A549 (cell line): ENCODE measurements around the gene PRKN. TPM values are rescaled to one million over a fixed set of nuclear protein-coding genes. Genes with fewer than 3 reads are reported as not detected.
A peak's percentile ranks its signal among the peaks of the same experiment; 100 is the strongest.

Experiments used
- ATAC-seq, 2 experiments: fragments of 200-7000 bp in 1 of 2; fragments of >200 bp in 1 of 2; cut with Nextera tagmentation in 1 of 2; cut with Tn5 transposase in 1 of 2; 3 replicates each; pipeline versions ENCODE4 v1.8.0 to v1.9.1; 2018 to 2020; ENCODE audit warnings: mild to moderate bottlenecking in 1 of 2, moderate library complexity in 1 of 2
- CTCF ChIA-PET: fragments of 300-600 bp; sonication (Branson Sonifier 250); formaldehyde crosslinking; extraction: SDS; loops from one replicate; lab custom pipeline; 2021; ENCODE audit warnings: antibody characterized with exemption, inconsistent platforms; lab: Yijun Ruan, JAX
- POLR2A ChIA-PET: fragments of 350-600 bp; formaldehyde crosslinking; extraction: SDS; loops from one replicate; lab custom pipeline; 2021; ENCODE audit warnings: antibody characterized with exemption, inconsistent platforms; lab: Yijun Ruan, JAX
- DNase-seq, 2 experiments: peaks; one replicate each; pipeline versions ENCODE4 v3.0.0 to v3.0.0-alpha.2; 2011 to 2016; ENCODE audit warnings: low read depth in 1 of 2, low spot score in 1 of 2
- FAIRE-seq: peaks from 2 replicates; lab custom pipeline; 2011; peaks lifted over from hg19 to GRCh38; lab: Jason Lieb, UNC
- H3K27ac ChIP-seq, 2 experiments: fragments of >200 bp; sonication (Bioruptor Twin); formaldehyde crosslinking; 3 replicates each; pipeline ENCODE4 v1.5.1; 2016 to 2017
- H3K4me1 ChIP-seq: fragments of >200 bp; sonication (Bioruptor Twin); formaldehyde crosslinking; 3 replicates; pipeline ENCODE4 v1.6.1; 2016
- H3K4me2 ChIP-seq: fragments of >200 bp; sonication (Bioruptor Twin); formaldehyde crosslinking; 3 replicates; pipeline ENCODE4 v1.6.1; 2016
- H3K4me3 ChIP-seq: fragments of >200 bp; sonication (Bioruptor Twin); formaldehyde crosslinking; 3 replicates; pipeline ENCODE4 v1.5.1; 2016
- H3K9me3 ChIP-seq: fragments of >200 bp; sonication (Bioruptor Twin); formaldehyde crosslinking; 3 replicates; pipeline ENCODE4 v1.6.1; 2016
- BHLHE40 ChIP-seq: IDR thresholded peaks from 2 replicates; pipeline ENCODE4 v1.6.1; 2012; ENCODE audit warnings: low read depth, low read length, inconsistent platforms
- CBX2 ChIP-seq: fragments of 200-600 bp; sonication (generic); IDR thresholded peaks from 2 replicates; pipeline ENCODE4 v1.6.1; 2016; ENCODE audit warnings: low read depth, mild to moderate bottlenecking, borderline replicate concordance
- CHD4 ChIP-seq: fragments of 200-600 bp; sonication (generic); IDR thresholded peaks from 2 replicates; pipeline ENCODE4 v1.6.1; 2016; ENCODE audit warnings: antibody characterized with exemption, mild to moderate bottlenecking, borderline replicate concordance
- EP300 ChIP-seq, 2 experiments: fragments of >200 bp; sonication (Bioruptor Twin); formaldehyde crosslinking; IDR thresholded peaks; 2 replicates in 1 of 2; 3 replicates in 1 of 2; pipeline ENCODE4 v1.6.1; 2016 to 2017
- FOXS1 ChIP-seq: fragments of 250-450 bp; sonication (Bioruptor Pico); IDR thresholded peaks from 2 replicates; pipeline ENCODE4 v1.5.0; 2020; ENCODE audit warnings: mild to moderate bottlenecking, moderate library complexity
- HOXB13 ChIP-seq: fragments of 250-450 bp; sonication (Bioruptor Pico); IDR thresholded peaks from 2 replicates; pipeline ENCODE4 v1.5.0; 2020; ENCODE audit warnings: low read depth, mild to moderate bottlenecking, moderate library complexity
- HOXB5 ChIP-seq: fragments of 250-450 bp; sonication (Bioruptor Pico); IDR thresholded peaks from 2 replicates; pipeline ENCODE4 v1.5.0; 2020; ENCODE audit warnings: mild to moderate bottlenecking, moderate library complexity
- JUN ChIP-seq, 2 experiments: fragments of >200 bp; sonication (Bioruptor Twin); formaldehyde crosslinking; IDR thresholded peaks; 2 replicates in 1 of 2; 3 replicates in 1 of 2; pipeline ENCODE4 v1.6.1; 2016 to 2017
- JUNB ChIP-seq: fragments of >200 bp; sonication (Bioruptor Twin); formaldehyde crosslinking; IDR thresholded peaks from 2 replicates; pipeline ENCODE4 v1.6.1; 2016
- MAFK ChIP-seq: fragments of 450-650 bp; IDR thresholded peaks from 2 replicates; pipeline ENCODE4 v1.6.1; 2014; ENCODE audit not compliant: partially characterized antibody
- MAZ ChIP-seq: fragments of 150-350 bp; IDR thresholded peaks from 2 replicates; pipeline ENCODE4 v1.6.1; 2014; ENCODE audit warnings: antibody characterized with exemption, low read depth, low read length, borderline replicate concordance
- NPAS2 ChIP-seq: fragments of 250-450 bp; sonication (Bioruptor Pico); IDR thresholded peaks from 2 replicates; pipeline ENCODE4 v1.8.0; 2022; ENCODE audit warnings: mild to moderate bottlenecking, moderate library complexity, borderline replicate concordance
- POLR2AphosphoS2 ChIP-seq: conservative IDR thresholded peaks from 2 replicates; pipeline ENCODE4 v1.6.1; 2012; ENCODE audit warnings: low read length, improper control_type of control experiment, inconsistent platforms
- REST ChIP-seq: fragments of 200-600 bp; sonication (generic); IDR thresholded peaks from 2 replicates; pipeline ENCODE4 v1.6.1; 2016; ENCODE audit warnings: antibody characterized with exemption, mild to moderate bottlenecking, moderate library complexity
- RNF2 ChIP-seq: fragments of 200-600 bp; sonication (generic); IDR thresholded peaks from 2 replicates; pipeline ENCODE4 v1.6.1; 2016; ENCODE audit warnings: low read depth, mild to moderate bottlenecking, antibody characterized with exemption, moderate library complexity, borderline replicate concordance
- SMC3 ChIP-seq: fragments of >200 bp; sonication (Bioruptor Twin); formaldehyde crosslinking; IDR thresholded peaks from 3 replicates; pipeline ENCODE4 v1.6.1; 2018; ENCODE audit warnings: inconsistent platforms
- SREBF2 ChIP-seq: fragments of 450-650 bp; IDR thresholded peaks from 2 replicates; pipeline ENCODE4 v1.6.1; 2014; ENCODE audit warnings: mild to moderate bottlenecking, moderate library complexity
- ZFP36 ChIP-seq: fragments of 450-650 bp; IDR thresholded peaks from 2 replicates; pipeline ENCODE4 v1.6.1; 2014; ENCODE audit warnings: borderline replicate concordance; ENCODE audit not compliant: partially characterized antibody
- ZSCAN20 ChIP-seq: fragments of 250-450 bp; sonication (Bioruptor Pico); IDR thresholded peaks from 2 replicates; pipeline ENCODE4 v1.8.0; 2022; ENCODE audit warnings: mild to moderate bottlenecking, moderate library complexity
- WGBS: methylation state at CpG from one replicate; pipeline ENCODE4 v1.1.6; 2017; ENCODE audit errors: missing lambda C conversion rate; 5-methylcytosine and 5-hydroxymethylcytosine counted together
- polyA plus RNA-seq, 4 experiments: library from polyadenylated mRNA; depleted of rRNA in 3 of 4; stranded (reverse); fragments of >200 nt; fragmentation: RNase III in 1 of 4; extraction: RNeasy Plus Mini Kit Qiagen cat#74134 plus additional on column Dnase treatment in 1 of 4; gene quantifications; 2 replicates in 3 of 4; 3 replicates in 1 of 4; pipeline ENCODE4 v1.2.3, GENCODE V29; 2011 to 2017
- TF ChIP-seq, protein P1 (sequence below): fragments of >200 bp; sonication (Bioruptor Twin); formaldehyde crosslinking; IDR thresholded peaks from 3 replicates; pipeline ENCODE4 v1.5.1; 2016
- TF ChIP-seq, protein P2 (sequence below): fragments of 150-350 bp; IDR thresholded peaks from 2 replicates; pipeline ENCODE4 v1.6.1; 2014; ENCODE audit warnings: low read depth, mild to moderate bottlenecking, low read length

Gene PRKN
- polyA plus RNA-seq, 2 of the 4 experiments (the other 2 are of a cell fraction), result 0.36 to 0.39 TPM

DNA sequence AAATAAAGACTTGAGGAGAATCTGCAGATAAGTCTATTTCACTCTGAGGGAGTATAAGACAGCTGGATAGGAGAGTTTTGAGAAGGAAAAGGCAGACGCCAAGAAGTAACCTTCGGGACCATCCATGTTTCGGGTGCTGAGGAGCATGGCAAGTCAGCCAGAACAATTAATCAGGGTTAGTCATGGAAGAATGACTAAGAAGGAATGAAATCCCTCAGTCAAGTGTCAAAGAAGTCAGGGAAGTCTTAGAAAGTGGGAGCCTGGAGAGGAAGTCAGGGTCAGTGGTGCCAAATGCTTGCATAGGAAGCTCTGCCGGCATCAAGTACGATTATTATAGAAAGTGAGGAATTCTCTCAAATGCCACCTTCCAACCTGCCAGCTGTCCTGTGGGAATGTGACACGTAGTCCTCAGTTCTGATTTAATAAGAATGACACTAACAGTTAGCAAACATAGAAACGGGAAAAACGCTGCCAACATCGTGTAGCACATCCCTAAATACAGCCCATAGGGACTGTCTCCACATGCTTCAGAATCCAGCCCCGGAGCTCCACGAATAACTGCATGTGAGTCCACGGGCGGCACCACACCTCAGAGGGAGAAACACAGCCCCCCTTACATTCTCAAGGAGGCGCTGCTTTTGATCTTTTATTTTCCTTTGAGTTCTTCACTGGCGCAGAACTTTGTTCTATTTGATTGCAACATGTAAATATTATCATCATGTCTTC, 602.7 kb downstream of the PRKN start:
- H3K4me3 ChIP-seq, result no peak overlapping the region
- H3K9me3 ChIP-seq, result no peaks in the 10 kb centered on the region
- POLR2A ChIA-PET, result no interaction called here
- CTCF ChIA-PET, result interaction anchor here (0.6 to 1.2 kb wide), 3 partner anchors 16 to 734 kb away, joined by 3 read pairs; no protein-coding TSS in a partner anchor
- H3K4me2 ChIP-seq, result no peak overlapping the region
- no peak overlapping the region for H3K27ac ChIP-seq
- DNase-seq (no peak), FAIRE-seq (no peak), ATAC-seq (no peak)
- TF ChIP-seq REST (no peak), RNF2 (no peak), CBX2 (no peak), JUN (IDR thresholded peaks at IDR 0.05) (no peak), JUNB (no peak), NPAS2 (CRISPR knock-in tag) (no peak), SREBF2 (no peak)
- TF ChIP-seq, protein P1, sequence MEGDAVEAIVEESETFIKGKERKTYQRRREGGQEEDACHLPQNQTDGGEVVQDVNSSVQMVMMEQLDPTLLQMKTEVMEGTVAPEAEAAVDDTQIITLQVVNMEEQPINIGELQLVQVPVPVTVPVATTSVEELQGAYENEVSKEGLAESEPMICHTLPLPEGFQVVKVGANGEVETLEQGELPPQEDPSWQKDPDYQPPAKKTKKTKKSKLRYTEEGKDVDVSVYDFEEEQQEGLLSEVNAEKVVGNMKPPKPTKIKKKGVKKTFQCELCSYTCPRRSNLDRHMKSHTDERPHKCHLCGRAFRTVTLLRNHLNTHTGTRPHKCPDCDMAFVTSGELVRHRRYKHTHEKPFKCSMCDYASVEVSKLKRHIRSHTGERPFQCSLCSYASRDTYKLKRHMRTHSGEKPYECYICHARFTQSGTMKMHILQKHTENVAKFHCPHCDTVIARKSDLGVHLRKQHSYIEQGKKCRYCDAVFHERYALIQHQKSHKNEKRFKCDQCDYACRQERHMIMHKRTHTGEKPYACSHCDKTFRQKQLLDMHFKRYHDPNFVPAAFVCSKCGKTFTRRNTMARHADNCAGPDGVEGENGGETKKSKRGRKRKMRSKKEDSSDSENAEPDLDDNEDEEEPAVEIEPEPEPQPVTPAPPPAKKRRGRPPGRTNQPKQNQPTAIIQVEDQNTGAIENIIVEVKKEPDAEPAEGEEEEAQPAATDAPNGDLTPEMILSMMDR, result no peak
- WGBS, result 48% methylated on average over 15 of the region's 15 CpGs
- no peaks in the 10 kb centered on the region for H3K4me1 ChIP-seq

DNA sequence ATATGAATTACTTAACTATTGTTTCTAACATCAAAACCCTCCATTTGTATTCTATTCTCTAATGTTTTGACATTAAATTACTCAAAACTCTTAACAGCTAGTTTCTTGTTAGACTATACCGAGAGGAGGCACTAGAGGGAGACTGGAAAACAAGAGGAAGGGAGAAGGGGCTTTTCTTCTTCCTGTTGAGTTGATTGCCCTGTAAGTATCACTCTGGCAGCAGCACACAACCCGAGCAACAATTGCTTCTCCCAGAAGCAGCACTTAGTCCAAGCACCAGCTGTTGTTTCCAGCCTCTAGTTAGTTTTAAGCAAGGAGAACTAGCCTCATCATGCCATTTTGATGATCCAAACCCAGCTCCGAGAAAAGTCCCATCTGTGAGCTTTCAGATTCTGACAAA, 603.8 kb downstream of the PRKN start:
- DNase-seq (peak; percentile 2 to 9), ATAC-seq (0 out of 6 replicates have a peak, but pooled peaks of 1 of the 2 experiments have one; percentile 43), FAIRE-seq (no peak)
- POLR2A ChIA-PET, result no interaction called here
- no peak overlapping the region for H3K4me2 ChIP-seq
- H3K4me1 ChIP-seq, result no peaks in the 10 kb centered on the region
- no peak overlapping the region for H3K4me3 ChIP-seq
- WGBS, result 48% methylated on average over 3 of the region's 3 CpGs
- CTCF ChIA-PET, result interaction anchor here (0.6 to 1.1 kb wide), 2 partner anchors 15 to 121 kb away, joined by 3 to 4 read pairs; no protein-coding TSS in a partner anchor
- no peak overlapping the region for H3K27ac ChIP-seq
- TF ChIP-seq FOXS1 (CRISPR knock-in tag), result no peak
- TF ChIP-seq, protein P1, result 0 out of 3 replicates have a peak, but pooled peaks have one; percentile 7
- H3K9me3 ChIP-seq, result no peaks in the 10 kb centered on the region

- no peak for TF ChIP-seq ZSCAN20 (CRISPR knock-in tag)
- no peak for TF ChIP-seq MAZ
- no peak for TF ChIP-seq CBX2
- no peak for TF ChIP-seq SMC3
- no peak for TF ChIP-seq ZFP36
- no peak for TF ChIP-seq JUN (IDR thresholded peaks at IDR 0.05)
- TF ChIP-seq POLR2AphosphoS2, result no peak
- TF ChIP-seq SREBF2, result no peak
- TF ChIP-seq HOXB13 (CRISPR knock-in tag), result no peak
- TF ChIP-seq MAFK, result no peak
- no peak for TF ChIP-seq NPAS2 (CRISPR knock-in tag)
- TF ChIP-seq BHLHE40, result no peak
- TF ChIP-seq CHD4, result no peak
- TF ChIP-seq HOXB5 (CRISPR knock-in tag), result no peak
- TF ChIP-seq, protein P2, sequence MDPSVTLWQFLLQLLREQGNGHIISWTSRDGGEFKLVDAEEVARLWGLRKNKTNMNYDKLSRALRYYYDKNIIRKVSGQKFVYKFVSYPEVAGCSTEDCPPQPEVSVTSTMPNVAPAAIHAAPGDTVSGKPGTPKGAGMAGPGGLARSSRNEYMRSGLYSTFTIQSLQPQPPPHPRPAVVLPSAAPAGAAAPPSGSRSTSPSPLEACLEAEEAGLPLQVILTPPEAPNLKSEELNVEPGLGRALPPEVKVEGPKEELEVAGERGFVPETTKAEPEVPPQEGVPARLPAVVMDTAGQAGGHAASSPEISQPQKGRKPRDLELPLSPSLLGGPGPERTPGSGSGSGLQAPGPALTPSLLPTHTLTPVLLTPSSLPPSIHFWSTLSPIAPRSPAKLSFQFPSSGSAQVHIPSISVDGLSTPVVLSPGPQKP, result no peak
- TF ChIP-seq EP300 (IDR thresholded peaks at IDR 0.05), result no peak
- no peak overlapping the region for H3K4me3 ChIP-seq
- FAIRE-seq (no peak), ATAC-seq (no peak), DNase-seq (no peak)
- H3K27ac ChIP-seq, result no peak overlapping the region
- ChIA-PET CTCF (interaction anchor here (0.6 to 1.6 kb wide), 2 partner anchors 10 to 22 kb away, joined by 3 read pairs; no protein-coding TSS in a partner anchor), POLR2A (no interaction called here)
- no peak overlapping the region for H3K4me2 ChIP-seq
- no peaks in the 10 kb centered on the region for H3K9me3 ChIP-seq
- WGBS, result 95% methylated on average over 4 of the region's 4 CpGs
- no peaks in the 10 kb centered on the region for H3K4me1 ChIP-seq
Observed at GRCh38 chr6:162119341-162119740, 608.2 kb downstream of the PRKN start.
